GM21619 (cell line): ENCODE results near the gene FLVCR2.
"Not testable (repeated sequence)": the region's sequence is repeated elsewhere in the genome, so short reads cannot be mapped to it uniquely, and the experiment has no call there.

Experiments
- ATAC-seq: cut with Tn5 transposase; IDR thresholded peaks from one replicate; pipeline ENCODE4 v1.9.1; 2021; ENCODE audit not compliant: unreplicated experiment

FLVCR2 gene

DNA sequence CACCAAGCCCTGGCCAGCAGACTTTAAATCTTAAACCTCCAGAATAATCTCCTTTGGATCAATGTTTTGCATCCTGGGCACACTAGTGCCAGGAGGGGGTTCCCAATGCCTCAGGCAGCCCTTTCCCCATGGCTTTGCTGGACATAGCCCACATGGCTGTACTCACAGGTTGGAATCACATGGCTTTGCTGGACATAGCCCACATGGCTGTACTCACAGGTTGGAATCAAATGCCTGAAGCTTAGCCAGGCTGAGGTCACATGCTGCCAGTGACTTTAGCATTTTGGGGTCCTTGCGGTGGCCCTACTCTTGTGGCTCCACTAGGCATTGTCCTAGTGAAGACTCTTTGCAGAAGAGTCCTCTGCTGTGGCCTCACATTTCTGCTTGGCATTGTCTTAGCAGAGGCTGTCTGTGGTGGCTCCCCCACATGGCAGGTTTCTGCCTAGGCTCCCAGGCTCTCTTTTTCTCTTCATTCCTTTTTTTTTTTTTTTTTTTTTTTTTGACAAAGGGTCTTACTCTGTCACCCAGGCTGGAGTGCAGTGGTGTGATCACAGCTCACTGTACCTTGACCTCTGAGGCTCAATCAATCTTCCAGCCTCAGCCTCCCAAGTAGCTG, 13.0 kb downstream of the FLVCR2 start:
- no peak for ATAC-seq

DNA sequence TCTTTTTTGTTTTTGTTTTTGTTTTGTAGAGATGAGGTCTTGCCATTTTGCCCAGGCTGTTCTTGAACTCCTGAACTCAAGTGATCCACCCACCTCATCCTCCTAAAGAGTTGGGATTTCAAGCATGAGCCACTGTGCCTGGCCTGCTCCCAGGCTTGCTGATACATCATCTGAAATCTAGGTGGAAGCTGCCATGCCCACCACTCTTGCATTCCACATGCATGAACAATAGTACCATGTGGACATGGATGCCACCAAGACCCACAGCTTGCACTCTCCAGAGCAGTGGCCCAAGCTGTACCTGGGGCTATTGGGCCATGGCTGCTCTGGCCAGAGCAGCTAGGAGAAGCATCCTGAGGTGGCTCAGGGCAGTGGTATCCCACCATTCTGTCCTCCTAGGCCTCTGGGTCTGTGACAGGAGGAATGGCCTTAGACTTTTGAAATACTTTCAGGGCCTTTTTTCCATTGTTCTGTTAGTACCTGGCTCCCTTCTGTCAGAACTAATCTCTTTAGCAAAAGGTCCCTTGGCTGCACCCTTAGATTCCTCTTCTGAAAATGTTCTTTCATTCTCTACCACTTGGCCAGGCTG, 13.7 kb downstream of the FLVCR2 start:
- ATAC-seq, result no peak

DNA sequence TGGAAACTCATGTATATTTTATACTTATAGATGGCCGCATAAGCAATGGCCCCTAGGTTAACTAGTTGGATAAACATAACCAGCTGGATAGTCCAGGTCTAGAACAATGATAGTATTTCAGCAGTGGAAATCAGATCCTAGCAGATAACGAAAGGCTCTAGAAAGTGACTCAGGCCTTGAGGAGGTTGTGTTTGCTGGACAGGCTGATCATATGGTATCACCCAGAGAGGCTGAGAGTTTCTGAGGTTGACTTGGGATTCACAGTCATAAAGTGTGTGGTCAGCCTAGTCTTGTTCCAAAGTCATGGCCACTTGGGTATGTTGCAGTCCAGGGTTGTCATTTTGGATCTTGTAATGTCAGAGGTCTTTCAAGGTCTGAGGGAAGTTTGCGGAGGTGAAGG, 16.8 kb downstream of the FLVCR2 start:
- no peak for ATAC-seq

DNA sequence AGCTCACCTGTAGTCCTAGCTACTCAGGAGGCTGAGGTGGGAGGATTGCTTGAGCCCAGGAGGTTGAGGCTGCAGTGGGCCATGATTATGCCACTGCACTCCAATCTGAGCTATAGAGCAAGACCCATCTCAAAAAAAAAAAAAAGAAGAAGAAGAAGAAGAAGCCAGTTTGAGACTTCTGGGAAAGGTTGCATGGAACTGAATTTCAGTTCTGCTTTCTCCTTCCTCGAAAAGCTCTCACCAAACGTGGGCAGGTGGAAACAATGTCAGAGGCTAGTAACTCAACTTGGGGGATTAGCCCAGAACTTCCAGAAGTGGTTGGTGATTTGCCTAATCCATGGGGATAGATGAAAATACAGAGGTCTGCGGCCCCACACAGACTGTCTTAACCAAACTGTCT, 18.7 kb downstream of the FLVCR2 start:
- no peak for ATAC-seq

DNA sequence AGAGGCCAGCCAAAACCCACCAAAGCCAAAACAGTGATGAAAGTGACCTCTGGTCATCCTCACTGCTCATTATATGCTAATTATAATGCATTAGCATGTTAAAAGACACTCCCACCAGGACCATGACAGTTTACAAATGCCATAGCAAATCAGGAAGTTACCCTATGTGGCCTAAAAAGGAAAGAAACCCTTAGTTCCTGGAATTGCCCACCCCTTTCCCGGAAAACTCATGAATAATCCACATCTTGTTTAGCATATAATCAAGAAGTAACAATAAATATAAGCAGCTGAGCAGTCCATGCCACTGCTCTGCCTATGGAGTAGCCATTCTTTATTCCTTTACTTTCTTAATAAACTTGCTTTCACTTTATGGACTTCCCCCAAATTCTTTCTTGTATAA, 21.7 kb downstream of the FLVCR2 start:
- ATAC-seq, result not testable (repeated sequence)

DNA sequence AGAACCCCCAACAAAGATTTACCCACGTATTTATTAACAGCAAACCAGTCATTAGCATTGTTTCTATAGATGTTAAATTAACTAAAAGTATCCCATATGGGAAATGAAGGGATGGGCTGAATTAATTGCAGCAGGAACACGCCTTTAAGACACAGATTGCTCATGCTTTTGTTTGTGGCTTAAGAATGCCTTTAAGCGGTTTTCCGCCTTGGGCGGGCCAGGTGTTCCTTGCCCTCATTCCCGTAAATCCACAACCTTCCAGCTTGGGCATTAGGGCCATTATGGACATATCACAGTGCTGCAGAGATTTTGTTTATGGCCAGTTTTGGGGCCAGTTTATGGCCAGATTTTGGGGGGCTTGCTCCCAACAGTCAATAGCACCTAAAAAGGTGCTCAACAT, 22.6 kb downstream of the FLVCR2 start:
- ATAC-seq, result not testable (repeated sequence)

DNA sequence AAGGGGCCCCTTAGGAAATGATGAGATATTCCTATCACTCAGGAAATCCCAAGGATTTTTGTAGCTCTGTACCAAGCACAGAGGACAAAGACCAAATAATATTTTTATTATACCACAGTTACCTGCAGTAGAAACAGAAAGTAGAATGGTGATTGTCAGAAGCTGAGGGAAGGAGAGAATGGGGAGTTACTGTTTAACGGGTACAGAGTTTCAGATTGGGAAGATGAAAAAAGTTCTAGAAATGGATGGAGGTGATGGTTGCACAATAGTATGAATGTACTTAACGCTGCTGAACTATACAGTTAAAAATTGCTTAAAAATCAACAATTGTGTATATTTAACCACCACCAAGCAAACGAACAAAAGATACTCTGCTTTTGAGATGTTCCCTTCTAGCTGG, 24.1 kb downstream of the FLVCR2 start:
- ATAC-seq, result no peak

DNA sequence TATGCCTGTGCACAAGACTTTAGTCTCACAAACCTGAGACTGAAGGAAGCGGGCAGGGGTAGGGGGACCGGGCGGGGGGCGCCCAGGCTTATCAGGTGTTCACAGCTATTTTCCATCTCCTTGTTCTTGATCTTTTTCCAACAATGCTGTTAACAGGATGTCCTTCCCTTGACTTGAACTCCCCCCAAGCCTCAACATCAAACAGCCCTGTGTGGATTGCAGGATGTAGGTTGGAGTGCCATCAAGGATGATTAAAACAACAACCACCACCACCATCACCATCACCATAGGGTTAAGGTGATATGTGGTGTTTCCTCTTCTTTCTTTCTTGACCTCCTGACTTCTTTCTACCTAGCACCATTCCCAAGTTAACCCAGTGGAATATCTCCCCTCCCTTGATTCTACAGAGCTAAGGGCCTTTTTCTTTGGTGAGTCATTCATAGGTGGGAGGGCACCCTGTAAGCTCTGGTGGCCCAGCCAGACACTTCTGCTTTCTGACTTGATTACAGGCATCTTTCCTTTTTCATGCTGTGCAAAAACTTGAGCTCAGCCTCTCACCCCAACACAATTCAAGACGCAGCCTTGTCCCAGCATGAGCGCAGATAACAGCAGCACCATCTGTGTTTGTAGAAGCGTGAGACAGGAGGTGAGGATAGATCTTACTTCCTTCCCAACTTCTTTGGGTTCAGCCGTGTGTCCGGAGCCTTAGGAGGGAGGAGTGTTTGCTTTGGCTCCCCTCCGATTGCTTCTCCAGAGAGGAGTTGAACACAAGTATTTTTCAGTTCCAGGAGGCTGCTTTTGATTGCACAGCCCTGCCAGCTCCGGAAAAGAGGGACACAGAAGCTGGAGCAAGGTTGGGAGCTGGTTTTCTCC, 26.8 kb downstream of the FLVCR2 start:
- no peak for ATAC-seq

DNA sequence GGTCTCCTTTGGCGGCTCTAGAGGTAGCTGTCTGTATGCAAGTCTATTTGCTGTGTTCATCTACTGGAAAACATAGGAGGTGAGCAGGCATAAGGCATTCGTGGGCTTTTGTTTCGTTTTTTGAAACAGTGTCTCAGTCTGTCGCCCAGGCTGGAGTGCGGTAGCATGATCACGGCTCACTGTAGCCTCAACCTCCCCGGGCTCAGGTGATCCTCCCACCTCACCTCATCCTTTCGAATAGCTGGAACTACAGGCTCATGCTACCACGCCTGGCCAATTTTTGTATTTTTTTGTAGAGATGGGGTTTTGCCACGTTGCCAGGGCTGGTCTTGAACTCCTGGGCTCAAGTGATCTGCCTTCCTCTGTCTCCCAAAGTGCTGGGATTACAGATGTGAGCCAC, 27.5 kb downstream of the FLVCR2 start:
- no peak for ATAC-seq

DNA sequence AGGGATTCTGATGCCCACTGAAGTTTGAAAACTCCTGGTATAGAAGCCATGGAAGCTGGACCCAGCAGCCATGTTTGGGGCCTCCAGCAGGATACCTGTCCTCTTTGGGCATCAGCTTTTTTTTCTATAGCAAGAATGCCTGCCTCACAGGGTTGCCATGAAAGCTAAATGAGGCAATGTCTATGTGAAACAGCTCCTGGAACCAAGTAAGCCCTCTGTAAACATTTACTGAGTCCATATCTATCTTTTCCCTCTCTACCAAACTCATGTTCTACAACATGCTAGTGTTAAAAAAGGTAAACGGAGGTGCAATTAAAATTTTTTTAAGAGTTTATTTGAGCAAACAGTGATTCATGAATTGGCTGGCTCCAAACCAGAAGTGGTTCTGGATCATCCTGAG, 28.6 kb downstream of the FLVCR2 start:
- no peak for ATAC-seq

DNA sequence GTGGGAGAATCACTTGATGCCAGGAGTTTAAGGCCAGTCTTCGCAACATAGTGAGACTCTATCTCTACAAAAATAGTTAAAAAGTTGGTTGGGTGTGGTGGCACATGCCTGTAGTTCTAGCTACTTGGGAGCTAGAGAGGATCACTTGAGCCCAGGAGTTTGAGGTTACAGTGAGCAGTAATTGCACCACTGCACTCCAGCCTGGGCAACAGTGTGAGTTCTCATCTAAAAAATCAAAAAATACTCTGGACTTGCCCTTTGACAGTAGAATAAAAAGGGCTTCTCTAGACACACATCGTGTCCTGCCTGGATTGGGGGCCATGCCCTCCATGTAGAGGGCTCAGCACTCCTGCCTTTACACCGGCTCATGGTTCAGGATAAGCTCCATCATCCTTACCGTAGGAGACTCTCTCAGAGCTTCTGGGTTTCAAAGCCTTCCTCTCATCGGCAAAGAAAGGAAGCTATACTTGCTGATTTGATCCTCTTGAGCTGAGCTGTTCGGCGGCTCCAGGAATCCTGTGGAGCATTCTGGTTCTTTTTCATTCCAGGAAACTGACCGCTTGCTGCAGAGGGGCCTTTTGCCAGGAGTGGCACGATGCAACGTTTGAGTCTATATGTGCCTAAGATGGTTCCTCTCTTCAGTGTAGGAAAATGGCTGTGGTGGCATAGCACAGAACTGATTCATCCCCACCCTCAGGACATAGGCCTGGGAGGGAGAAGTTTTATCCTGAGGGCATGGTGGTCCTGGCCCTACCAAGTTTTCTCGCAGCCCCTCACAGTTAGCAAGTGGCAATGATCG, 29.6 kb downstream of the FLVCR2 start:
- no peak for ATAC-seq

DNA sequence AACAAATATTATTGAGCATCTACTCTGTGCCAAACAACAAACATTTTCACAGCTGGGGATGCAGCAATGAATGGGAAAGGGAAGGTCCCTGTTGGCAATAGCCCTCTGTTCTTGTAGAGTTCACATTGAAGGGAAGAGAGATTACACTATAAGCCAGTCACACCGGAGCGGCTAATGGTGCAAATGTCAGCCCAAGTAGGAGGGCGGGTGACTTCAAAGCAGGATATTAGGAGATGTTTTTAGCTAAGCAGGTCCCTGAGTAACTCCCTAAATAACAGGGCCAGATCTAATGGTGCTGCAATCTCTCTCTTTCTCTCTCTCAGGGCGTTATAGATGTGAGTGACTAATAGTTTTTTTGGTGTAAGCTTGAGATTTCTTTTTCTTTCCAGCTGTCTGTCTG, 30.7 kb downstream of the FLVCR2 start:
- ATAC-seq, result no peak

DNA sequence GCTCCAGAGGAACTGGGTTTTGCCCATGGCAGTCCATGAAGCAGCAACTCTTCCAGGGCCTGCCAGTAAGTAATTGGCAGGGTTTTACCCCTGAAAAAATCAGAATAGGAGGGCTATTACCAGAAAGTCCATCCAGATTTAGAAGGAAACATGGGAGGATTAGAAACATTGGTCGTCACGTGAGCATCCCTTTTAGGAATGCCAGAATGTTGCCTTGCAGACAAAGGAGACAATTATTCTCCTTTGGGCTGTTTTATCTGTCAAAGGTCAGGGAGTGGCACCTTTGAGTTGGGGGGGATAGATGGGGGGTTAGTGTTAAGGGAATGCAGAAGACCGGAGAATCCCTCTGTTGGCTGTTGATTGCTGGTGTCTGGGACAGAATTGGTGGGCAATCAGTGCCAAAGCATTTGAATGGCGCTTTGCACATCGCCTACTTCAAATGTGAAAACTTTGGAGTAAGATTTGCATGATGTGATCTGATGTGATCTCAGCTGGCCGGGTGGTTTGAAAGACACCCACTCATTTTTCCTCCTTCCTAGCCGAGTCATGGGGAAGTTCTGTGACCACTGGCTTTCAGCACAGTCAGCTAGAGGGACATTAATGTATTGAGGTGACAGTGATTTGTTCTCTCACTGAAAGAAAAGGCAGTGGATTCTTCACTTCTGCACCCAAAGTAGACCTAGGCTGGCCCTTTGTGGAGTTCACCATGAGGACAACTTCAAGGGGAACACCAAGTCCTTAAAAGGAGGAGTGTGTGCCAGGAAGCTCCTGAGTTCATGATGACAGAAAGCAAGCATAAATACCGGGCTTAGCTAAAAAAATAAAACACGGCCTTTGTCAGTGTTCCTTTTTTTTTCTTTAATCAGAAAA, 31.4 kb downstream of the FLVCR2 start:
- ATAC-seq, result no peak

DNA sequence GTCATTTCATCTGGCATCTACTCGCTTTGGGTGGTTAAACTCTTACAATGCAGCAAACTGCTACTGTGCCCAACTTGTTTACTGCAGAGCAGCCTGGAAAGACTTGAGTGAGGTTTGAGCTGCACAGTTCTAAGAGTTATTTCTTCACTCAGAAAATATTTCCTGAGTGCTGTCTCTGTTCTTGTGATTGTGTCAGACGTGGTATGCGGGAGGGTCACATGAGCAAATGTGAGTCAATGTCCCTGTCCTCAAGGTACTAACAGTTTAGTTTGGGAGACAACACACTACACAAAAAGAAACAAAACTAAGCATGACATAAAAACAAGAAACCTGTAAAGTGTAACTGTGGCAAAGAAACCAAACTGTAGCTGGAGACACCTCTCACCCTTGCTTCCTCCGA, 32.4 kb downstream of the FLVCR2 start:
- ATAC-seq, result no peak

DNA sequence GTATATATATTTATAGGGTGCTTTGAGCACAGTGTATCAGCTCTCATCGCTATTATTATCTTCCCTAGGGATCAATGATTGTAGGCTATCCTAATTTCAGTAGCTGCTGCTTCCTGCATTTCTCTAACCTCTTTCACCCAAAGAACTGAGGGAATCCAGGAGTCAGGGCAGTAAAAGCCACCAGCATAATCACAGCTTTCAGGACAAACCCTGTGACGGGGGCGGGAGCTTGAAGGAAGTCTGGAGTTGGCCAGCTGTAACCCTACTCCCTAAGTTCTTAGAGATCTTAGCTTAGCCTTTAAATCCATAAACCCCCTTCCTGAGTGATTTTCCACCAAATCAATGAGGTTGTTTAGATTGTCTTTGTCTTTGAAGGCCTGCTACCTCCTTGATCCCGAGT, 33.7 kb downstream of the FLVCR2 start:
- ATAC-seq, result no peak

DNA sequence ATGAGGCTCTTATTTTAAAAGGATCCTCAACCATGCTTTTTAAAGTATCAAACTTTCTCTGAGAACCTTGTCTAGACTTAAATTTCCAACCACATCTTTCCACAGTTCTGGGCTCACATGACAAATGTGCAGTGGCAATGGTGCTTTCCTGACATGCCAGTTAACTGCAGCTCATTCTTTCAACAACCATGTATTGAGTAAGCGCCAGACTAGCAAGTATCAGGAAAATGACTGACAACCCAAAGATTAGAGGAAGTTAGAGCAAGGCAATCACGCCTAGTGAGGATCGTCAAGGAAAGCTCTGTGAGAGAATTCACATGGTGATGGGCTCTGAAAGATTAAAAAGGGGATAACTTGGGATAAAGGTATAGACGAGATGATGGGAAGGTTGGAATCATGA, 35.8 kb downstream of the FLVCR2 start:
- ATAC-seq, result no peak

DNA sequence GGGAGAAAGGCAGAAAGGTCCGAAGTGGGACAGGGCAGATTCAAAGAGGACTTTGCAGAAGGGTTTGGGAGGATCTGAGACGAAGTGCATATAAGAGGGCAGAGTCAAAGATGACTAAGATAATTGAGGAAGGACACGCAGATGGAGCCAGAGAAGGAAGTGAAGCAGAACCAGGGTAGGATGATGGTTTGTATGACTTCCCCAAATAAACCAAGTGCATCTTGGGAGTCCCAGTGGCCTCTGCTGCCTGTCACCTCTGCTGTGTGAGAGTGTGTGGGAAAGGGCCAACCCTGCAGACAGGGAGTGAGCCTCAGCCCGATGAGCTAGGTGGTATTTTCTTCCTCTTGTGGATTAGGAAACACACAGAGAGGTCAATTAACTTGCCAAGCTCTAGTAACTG, 36.8 kb downstream of the FLVCR2 start:
- no peak for ATAC-seq

DNA sequence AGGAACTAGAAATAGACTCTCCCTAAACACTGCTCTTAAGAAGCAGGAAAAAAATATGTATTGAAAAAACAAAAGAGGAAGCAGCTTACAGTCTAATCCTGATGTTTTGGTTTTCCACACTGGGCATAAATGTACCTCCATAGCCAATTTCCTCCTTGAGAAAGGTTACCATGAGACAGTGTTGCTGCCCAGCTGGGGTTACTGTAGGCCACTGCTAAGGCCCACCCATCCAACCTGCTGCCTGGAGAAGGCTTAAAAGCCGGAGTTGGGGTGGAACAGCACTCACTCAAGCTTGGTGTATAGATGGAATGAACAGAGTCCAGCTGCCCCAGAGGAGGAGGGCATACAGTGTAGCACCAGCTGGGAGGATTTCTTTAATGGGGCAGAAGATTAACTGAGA, 41.1 kb downstream of the FLVCR2 start:
- no peak for ATAC-seq

DNA sequence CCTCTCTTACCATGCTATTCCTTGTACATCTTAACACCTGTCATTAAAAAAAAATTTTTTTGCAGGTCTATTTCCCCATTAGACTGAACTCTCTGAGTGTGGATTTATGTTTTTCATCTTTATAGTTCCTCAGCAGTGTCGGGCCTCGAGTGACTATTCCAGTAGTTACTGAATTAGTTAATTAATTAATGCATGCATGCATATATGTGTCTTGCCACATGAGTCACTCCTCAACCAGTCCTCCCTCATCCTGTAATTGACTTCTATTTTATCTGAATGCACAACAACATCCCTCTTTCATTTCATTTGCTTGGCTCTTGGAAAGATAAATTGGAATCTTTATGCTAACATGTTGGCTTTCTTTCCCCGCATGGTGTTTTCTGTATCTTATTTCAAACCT, 46.6 kb downstream of the FLVCR2 start:
- ATAC-seq, result no peak

DNA sequence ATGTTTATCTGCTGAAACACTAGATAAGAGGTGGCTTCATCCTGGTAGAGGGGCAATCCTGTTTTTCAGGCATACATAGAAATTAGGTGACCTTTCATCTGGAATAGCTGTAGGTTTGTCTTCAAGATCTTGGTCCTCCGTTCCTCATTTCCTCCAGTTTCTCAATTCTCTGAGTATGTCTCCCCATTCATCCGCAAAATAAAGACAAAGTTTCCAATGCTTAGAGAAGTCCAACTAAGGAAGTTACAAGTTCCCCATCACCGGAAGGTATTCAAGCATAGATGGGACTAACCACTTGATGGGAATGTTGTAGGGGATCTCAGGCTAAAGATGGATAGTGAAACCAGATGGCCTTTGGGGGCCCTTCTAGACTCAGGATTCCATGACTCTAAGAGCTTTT, 48.0 kb downstream of the FLVCR2 start:
- ATAC-seq, result no peak

DNA sequence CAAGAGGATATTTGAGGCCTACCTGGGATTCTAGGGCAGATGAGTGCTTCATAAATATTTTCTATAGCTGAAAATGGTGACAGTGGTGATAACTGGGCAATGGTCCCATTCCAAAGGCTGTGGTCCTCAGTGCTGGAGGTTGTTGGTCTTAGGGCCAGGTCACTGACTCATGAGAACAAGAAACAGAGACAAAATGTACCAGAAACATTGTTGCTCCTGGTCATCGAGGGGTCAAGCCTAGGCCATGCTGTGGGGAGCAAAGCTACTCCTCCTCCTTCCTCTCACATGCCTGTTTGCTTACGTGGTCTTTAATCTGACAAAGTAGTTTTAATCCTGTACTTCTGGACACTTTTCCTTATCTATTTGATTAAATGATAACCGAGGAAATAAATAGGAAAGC, 48.4 kb downstream of the FLVCR2 start:
- ATAC-seq, result no peak
